ENCODE results near the gene ARSB.

ARSB gene

DNA sequence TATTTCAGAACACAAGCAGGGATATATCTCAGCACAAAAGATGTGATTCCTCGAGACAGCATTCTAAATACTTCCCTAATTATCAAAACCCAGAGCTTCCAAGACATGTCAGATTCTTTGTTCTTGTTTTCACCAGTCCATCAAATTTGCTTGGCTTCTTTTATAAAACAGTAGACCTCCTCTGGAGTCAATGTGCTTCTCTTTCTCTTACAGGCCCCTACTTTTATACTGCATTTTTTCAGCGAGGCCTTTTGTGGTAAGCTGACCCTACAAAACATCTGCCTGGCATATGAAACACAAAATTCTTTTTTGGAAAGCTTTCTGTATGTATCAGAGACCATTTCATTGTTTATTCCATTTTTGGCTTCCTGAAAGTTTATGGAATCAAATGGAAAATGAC, 81.8 kb downstream of the ARSB start:
- TF ChIP-seq TAF1 (IDR thresholded peaks at IDR 0.05; ENCODE audit: borderline replicate concordance, insufficient read depth, low read length) (no peak), REST (IDR thresholded peaks at IDR 0.05; ENCODE audit: insufficient read depth in 1 of 2, low read depth in 2 of 2, low read length in 2 of 2) (no peak), POLR2AphosphoS5 (IDR thresholded peaks at IDR 0.05; ENCODE audit: low read depth, low read length) (no peak), FOXP2 (optimal IDR thresholded peaks at IDR 0.05; ENCODE audit: borderline replicate concordance, extremely low read depth, extremely low read length, insufficient read depth) (no peak), SIN3A (IDR thresholded peaks at IDR 0.05; ENCODE audit: borderline replicate concordance, insufficient read depth, low read length) (no peak)

DNA sequence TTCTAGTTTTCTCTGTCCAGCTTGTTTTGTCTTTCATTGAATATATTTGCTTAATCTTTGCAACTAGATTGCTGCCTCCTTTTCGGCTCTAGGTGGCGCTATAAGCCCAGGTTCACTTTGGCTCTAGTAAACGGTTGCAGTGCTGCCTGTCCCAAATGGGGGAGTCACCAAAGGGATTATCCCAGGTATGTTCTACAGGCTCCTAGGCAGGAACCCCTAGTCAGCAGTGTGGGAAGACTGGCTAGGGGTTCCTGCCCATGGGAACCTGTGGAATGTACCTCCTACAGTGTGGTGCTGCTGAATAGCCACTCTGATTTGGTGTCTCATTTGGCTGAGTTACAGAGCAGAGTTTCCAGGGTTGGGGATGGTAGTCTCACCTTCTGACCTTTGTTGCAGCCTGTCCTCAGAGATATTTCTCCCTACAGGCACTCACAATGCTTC, 85.2 kb downstream of the ARSB start:
- TF ChIP-seq TAF1 (IDR thresholded peaks at IDR 0.05; ENCODE audit: borderline replicate concordance, insufficient read depth, low read length): no peak
- TF ChIP-seq REST (IDR thresholded peaks at IDR 0.05; ENCODE audit: insufficient read depth in 1 of 2, low read depth in 2 of 2, low read length in 2 of 2): no peak
- no peak for TF ChIP-seq SIN3A (IDR thresholded peaks at IDR 0.05; ENCODE audit: borderline replicate concordance, insufficient read depth, low read length)
- no peak for TF ChIP-seq FOXP2 (optimal IDR thresholded peaks at IDR 0.05; ENCODE audit: borderline replicate concordance, extremely low read depth, extremely low read length, insufficient read depth)
- no peak for TF ChIP-seq POLR2AphosphoS5 (IDR thresholded peaks at IDR 0.05; ENCODE audit: low read depth, low read length)

DNA sequence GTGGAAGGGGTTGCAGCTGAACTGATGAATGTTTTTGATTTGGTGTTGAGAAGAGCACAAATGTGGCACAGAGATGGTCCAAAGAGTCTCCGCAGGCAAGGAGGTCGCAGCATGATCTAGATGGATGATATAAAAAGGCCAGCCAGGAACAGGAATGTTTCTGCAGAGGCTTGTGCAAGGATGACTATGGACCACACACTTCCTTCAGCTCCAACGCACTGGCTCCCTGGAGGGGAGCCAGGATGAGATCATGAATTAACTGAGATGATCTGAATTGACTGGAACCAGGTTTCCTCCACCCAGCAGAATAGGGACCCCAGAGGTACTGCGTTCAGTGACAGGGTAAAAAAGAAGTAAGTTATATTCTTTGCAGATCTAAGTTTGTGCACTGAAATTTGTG, 89.0 kb downstream of the ARSB start:
- no peak for TF ChIP-seq REST (IDR thresholded peaks at IDR 0.05; ENCODE audit: insufficient read depth in 1 of 2, low read depth in 2 of 2, low read length in 2 of 2)
- no peak for TF ChIP-seq SIN3A (IDR thresholded peaks at IDR 0.05; ENCODE audit: borderline replicate concordance, insufficient read depth, low read length)
- TF ChIP-seq FOXP2 (optimal IDR thresholded peaks at IDR 0.05; ENCODE audit: borderline replicate concordance, extremely low read depth, extremely low read length, insufficient read depth): no peak
- TF ChIP-seq POLR2AphosphoS5 (IDR thresholded peaks at IDR 0.05; ENCODE audit: low read depth, low read length): no peak

GRCh38 chr5:78895616-78896015, 89.5 kb downstream of the ARSB start:
- TF ChIP-seq POLR2AphosphoS5 (IDR thresholded peaks at IDR 0.05; ENCODE audit: low read depth, low read length) (no peak), REST (IDR thresholded peaks at IDR 0.05; ENCODE audit: insufficient read depth in 1 of 2, low read depth in 2 of 2, low read length in 2 of 2) (no peak)

GRCh38 chr5:78893940-78894677, 91.0 kb downstream of the ARSB start:
- TF ChIP-seq POLR2AphosphoS5 (IDR thresholded peaks at IDR 0.05; ENCODE audit: low read depth, low read length) (no peak), REST (IDR thresholded peaks at IDR 0.05; ENCODE audit: insufficient read depth in 1 of 2, low read depth in 2 of 2, low read length in 2 of 2) (no peak), TAF1 (IDR thresholded peaks at IDR 0.05; ENCODE audit: borderline replicate concordance, insufficient read depth, low read length) (no peak), SIN3A (IDR thresholded peaks at IDR 0.05; ENCODE audit: borderline replicate concordance, insufficient read depth, low read length) (no peak)

Data from PFSK-1 (cell line).